GM12875 (cell line): ENCODE results near the gene LIM2.

Experiments
- H3K4me3 ChIP-seq: one replicate; pipeline ENCODE4 v1.5.1; 2011; ENCODE audit warnings: low read depth, low read length, control low read depth
- TF ChIP-seq, protein P1 (sequence below): IDR thresholded peaks from 2 replicates; pipeline ENCODE4 v1.5.1; 2011; ENCODE audit warnings: low read depth, mild to moderate bottlenecking, control low read depth, inconsistent platforms, low read length, moderate library complexity, borderline replicate concordance; ENCODE audit not compliant: insufficient read depth

Gene LIM2, protein sequence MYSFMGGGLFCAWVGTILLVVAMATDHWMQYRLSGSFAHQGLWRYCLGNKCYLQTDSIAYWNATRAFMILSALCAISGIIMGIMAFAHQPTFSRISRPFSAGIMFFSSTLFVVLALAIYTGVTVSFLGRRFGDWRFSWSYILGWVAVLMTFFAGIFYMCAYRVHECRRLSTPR

DNA sequence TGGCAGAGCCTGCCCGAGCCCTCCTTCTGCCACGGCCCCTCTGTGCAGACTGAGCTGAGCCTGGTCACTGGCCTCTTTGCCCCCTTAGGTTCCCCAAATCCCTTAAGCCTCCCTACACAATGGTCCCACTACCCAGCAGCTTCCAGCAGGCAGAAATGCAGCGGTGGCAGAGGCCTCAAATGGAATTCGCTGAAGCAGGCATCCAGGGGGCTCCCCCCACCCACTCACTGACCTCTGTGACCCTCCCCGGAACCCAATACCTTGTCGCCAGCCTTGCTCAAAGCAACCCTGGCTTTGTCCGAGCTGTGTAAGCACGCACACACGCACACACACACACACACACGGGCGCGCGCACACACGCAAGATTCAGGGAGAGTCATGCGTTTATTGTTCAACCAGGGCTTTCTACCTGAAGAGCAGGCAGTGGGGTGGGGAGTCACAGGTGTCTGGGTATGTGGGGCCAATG is at the start of gene LIM2:
LIM2 (minus strand) TSS at position 51 of the 466 bp plus-strand sequence. CDS start 531 bp downstream, outside the sequence.
- no peak within 1 kb of the TSS for H3K4me3 ChIP-seq
- TF ChIP-seq, protein P1, sequence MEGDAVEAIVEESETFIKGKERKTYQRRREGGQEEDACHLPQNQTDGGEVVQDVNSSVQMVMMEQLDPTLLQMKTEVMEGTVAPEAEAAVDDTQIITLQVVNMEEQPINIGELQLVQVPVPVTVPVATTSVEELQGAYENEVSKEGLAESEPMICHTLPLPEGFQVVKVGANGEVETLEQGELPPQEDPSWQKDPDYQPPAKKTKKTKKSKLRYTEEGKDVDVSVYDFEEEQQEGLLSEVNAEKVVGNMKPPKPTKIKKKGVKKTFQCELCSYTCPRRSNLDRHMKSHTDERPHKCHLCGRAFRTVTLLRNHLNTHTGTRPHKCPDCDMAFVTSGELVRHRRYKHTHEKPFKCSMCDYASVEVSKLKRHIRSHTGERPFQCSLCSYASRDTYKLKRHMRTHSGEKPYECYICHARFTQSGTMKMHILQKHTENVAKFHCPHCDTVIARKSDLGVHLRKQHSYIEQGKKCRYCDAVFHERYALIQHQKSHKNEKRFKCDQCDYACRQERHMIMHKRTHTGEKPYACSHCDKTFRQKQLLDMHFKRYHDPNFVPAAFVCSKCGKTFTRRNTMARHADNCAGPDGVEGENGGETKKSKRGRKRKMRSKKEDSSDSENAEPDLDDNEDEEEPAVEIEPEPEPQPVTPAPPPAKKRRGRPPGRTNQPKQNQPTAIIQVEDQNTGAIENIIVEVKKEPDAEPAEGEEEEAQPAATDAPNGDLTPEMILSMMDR: no peak

DNA sequence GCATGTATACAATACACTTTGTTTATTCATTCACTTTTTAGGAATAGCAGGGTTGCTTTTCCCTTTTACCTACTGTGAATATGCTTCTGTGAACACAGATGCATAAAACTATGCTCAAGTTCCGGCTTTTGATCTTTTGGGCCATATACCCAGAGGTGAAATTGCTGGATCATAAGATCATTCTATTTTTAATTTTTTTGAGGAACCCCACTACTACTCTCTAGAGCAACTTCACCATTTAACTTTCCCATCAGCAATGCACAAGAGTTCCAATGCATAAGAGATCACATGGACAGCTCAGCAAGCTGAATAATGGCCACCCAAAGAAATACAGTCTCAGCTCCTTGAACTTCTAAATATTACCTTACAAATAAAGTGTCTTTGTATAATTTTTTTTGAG is 46.7 kb upstream of the LIM2 start:
- TF ChIP-seq, protein P1: no peak
- H3K4me3 ChIP-seq: no peak overlapping the region

DNA sequence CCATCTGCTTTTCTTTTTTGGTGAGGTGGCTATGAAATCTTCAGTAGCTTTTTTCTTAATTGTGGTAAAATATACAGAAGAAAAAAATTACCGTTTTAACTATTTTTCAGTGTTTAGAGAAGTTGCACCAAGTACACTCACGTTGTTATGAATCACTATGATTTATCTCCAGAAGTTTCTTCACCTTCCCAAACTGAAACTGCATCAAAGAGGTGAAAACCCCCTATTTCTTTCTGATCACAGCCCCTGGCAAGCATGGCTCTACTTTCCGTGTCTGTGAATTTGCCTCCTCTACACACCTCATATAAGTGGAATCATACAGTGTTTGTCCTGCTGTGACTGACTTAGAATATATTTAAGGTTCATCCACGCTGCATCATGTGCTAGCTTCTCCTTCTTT is 45.3 kb upstream of the LIM2 start:
- H3K4me3 ChIP-seq: no peak overlapping the region
- TF ChIP-seq, protein P1: no peak

DNA sequence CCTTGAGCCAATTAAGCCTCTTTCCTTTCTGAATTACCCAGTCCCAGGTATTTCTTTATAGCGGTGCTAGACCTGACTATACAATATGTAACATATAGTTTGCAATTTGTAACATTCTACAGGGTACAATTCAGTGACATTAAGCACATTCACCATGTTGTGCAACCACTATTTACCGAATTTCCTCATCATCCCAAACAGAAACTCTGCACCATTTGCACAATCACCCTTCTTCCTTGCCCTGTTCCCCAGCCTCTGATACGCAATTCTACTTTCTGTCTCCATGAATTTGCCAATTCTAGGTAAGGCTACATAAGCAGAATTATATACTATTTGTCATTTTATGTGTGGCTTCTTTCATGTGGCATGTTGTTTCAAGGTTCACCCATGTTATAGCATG is 43.4 kb upstream of the LIM2 start:
- TF ChIP-seq, protein P1: no peak

DNA sequence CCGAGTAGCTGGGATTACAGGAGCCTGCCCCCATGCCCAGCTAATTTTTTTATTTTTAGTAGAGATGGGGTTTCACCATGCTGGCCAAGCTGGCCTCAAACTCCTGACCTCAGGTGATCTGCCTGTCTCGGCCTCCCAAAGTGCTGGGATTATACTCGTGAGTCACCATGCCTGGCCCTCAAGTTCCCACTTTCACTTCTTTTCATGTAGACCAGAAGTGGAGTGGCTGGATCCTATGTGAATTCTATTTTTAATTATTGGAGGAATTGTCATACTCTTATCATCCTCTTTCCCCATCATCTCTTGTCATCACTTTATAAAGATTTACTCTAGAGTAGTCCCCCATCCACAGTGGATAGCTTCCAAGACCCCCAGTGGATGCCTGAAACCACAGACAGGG is 42.4 kb upstream of the LIM2 start:
- TF ChIP-seq, protein P1: no peak
- H3K4me3 ChIP-seq: no peak overlapping the region

More for the DNA sequence above, 43.4 kb upstream of the LIM2 start:
- H3K4me3 ChIP-seq: no peak overlapping the region

DNA sequence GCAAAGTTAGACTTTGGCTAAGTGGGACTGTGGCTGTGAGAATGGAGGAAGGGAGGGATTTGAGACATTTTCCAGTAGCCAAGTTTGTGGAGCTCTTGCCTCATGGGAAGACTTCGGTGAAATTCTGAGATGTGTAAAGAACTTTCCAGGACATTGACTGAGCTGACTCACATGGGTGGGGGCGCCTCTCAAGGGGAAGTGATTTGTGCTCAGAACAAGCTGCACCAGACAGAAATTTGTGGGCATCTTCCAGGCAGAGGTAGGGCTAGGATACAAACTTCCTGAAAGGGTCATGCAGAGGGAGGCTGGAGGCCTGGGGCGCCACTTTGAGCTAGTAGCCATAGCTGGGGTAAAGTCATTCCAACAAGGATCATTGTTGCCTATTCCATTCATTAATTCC is 39.4 kb upstream of the LIM2 start:
- no peak overlapping the region for H3K4me3 ChIP-seq
- TF ChIP-seq, protein P1: no peak

DNA sequence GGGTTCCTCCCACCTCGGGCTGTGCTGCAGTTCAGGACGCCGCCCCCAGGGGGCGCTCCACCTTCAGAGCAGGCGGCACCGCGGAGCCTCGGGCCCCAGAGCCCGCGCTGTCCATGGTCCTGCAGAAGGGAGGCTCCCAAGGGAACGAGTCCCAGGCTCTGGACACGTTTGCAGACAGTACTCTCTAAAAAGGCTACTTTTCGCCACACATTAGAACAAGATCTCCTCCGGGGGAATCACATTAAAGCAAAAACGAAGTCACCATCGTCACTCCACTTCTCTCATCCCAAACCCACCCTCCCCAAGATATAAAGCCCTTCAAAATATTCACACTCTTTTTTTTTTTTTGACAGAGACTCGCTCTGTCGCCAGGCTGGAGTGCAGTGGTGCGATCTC is 34.3 kb upstream of the LIM2 start:
- no peak overlapping the region for H3K4me3 ChIP-seq
- TF ChIP-seq, protein P1: peak; percentile 100
